ENCODE data around the gene CCDC102B.
"Not testable (repeated sequence)": the region's sequence is repeated elsewhere in the genome, so short reads cannot be mapped to it uniquely, and the experiment has no call there.

The CCDC102B gene

GRCh38 chr18:68972176-68972575 is 174.3 kb downstream of the CCDC102B start:
- no peak for DNase-seq (ENCODE audit: low read depth, low spot score)

GRCh38 chr18:68979737-68980136 is 181.9 kb downstream of the CCDC102B start:
- DNase-seq (ENCODE audit: low read depth, low spot score): no peak

- no peak for DNase-seq (ENCODE audit: low read depth, low spot score)
Measured at GRCh38 chr18:68983126-68983525, 185.2 kb downstream of the CCDC102B start.

- DNase-seq (ENCODE audit: low read depth, low spot score): no peak
Measured at GRCh38 chr18:68984342-68984741, 186.5 kb downstream of the CCDC102B start.

GRCh38 chr18:68985172-68985820 is 187.4 kb downstream of the CCDC102B start:
- no peak for DNase-seq (ENCODE audit: low read depth, low spot score)

- DNase-seq (ENCODE audit: low read depth, low spot score): no peak
Measured at GRCh38 chr18:68991286-68991685, 193.4 kb downstream of the CCDC102B start.

GRCh38 chr18:68992719-68993482 is 195.0 kb downstream of the CCDC102B start:
- DNase-seq (ENCODE audit: low read depth, low spot score): no peak

GRCh38 chr18:68995675-68996074 is 197.8 kb downstream of the CCDC102B start:
- DNase-seq (ENCODE audit: low read depth, low spot score): no peak

GRCh38 chr18:68997845-68998244 is 200.0 kb downstream of the CCDC102B start:
- DNase-seq (ENCODE audit: low read depth, low spot score): no peak

GRCh38 chr18:69000366-69000765 is 202.5 kb downstream of the CCDC102B start:
- no peak for DNase-seq (ENCODE audit: low read depth, low spot score)

- DNase-seq (ENCODE audit: low read depth, low spot score): no peak
Measured at GRCh38 chr18:69002233-69002632, 204.4 kb downstream of the CCDC102B start.

GRCh38 chr18:69006212-69006611 is 208.3 kb downstream of the CCDC102B start:
- DNase-seq (ENCODE audit: low read depth, low spot score): not testable (repeated sequence)

- no peak for DNase-seq (ENCODE audit: low read depth, low spot score)
Measured at GRCh38 chr18:69008538-69008937, 210.7 kb downstream of the CCDC102B start.

- DNase-seq (ENCODE audit: low read depth, low spot score): no peak
Measured at GRCh38 chr18:69021211-69021805, 223.4 kb downstream of the CCDC102B start.

GRCh38 chr18:69022426-69022825 is 224.5 kb downstream of the CCDC102B start:
- no peak for DNase-seq (ENCODE audit: low read depth, low spot score)

- DNase-seq (ENCODE audit: low read depth, low spot score): no peak
Measured at GRCh38 chr18:69031571-69031970, 233.7 kb downstream of the CCDC102B start.

- DNase-seq (ENCODE audit: low read depth, low spot score): no peak
Measured at GRCh38 chr18:69032009-69032408, 234.1 kb downstream of the CCDC102B start.

- no peak for DNase-seq (ENCODE audit: low read depth, low spot score)
Measured at GRCh38 chr18:69035756-69036155, 237.9 kb downstream of the CCDC102B start.

- no peak for DNase-seq (ENCODE audit: low read depth, low spot score)
Measured at GRCh38 chr18:69044215-69044614, 246.3 kb downstream of the CCDC102B start.

- DNase-seq (ENCODE audit: low read depth, low spot score): no peak
Measured at GRCh38 chr18:69064063-69064462, 266.2 kb downstream of the CCDC102B start.

GRCh38 chr18:69067048-69067447 is 269.2 kb downstream of the CCDC102B start:
- no peak for DNase-seq (ENCODE audit: low read depth, low spot score)

GRCh38 chr18:69071680-69072079 is 273.8 kb downstream of the CCDC102B start:
- no peak for DNase-seq (ENCODE audit: low read depth, low spot score)

GRCh38 chr18:69081846-69082245 is 284.0 kb downstream of the CCDC102B start:
- no peak for DNase-seq (ENCODE audit: low read depth, low spot score)

All from iPS DF 19.7 (cell line).